Peyer's patch (tissue), 4 donors: ENCODE data around the gene ALKBH2. TPM values are rescaled to one million over a fixed set of nuclear protein-coding genes. Genes with fewer than 3 reads are reported as not detected.
A peak's percentile ranks its signal among the peaks of the same experiment; 100 is the strongest.

Experiments used
- DNase-seq, 3 donors: peaks; one replicate each; pipeline ENCODE4 v3.0.0-alpha.2; 2017 to 2019
- H3K27ac ChIP-seq, 4 donors: fragments of 200-600 bp; sonication (generic); one replicate each; pipeline ENCODE4 v1.5.1; 2016 to 2019
- H3K27me3 ChIP-seq, 2 donors: fragments of 200-600 bp; sonication (generic); one replicate each; pipeline ENCODE4 v1.5.1; 2019
- H3K36me3 ChIP-seq, 3 donors: fragments of 200-600 bp; sonication (generic); one replicate each; pipeline ENCODE4 v1.5.1; 2016 to 2019
- H3K4me1 ChIP-seq, 4 donors: fragments of 200-600 bp; sonication (generic); one replicate each; pipeline ENCODE4 v1.5.1; 2016 to 2019
- H3K4me3 ChIP-seq, 4 donors: fragments of 200-600 bp; sonication (generic); 1 replicate in 3 of 4; 2 replicates in 1 of 4; pipeline ENCODE4 v1.5.1; 2016 to 2019; ENCODE audit warnings: mild to moderate bottlenecking in 1 of 4
- H3K9me3 ChIP-seq, 4 donors: fragments of 200-600 bp; sonication (generic); one replicate each; pipeline ENCODE4 v1.5.1; 2016 to 2019; ENCODE audit warnings: mild to moderate bottlenecking in 1 of 4
- CTCF ChIP-seq, 6 experiments: fragments of 450-650 bp in 4 of 6; fragments of 200-600 bp in 2 of 6; sonication (generic) in 1 of 6; IDR thresholded peaks; one replicate each; pipeline ENCODE4 v1.5.1; 2017 to 2019; ENCODE audit warnings: antibody characterized with exemption in 6 of 6, mild to moderate bottlenecking in 3 of 6, moderate library complexity in 1 of 6
- POLR2A ChIP-seq, 2 donors: fragments of 450-650 bp; IDR thresholded peaks; one replicate each; pipeline ENCODE4 v1.5.1; 2017; ENCODE audit warnings: antibody characterized with exemption in 2 of 2, mild to moderate bottlenecking in 2 of 2, moderate library complexity in 2 of 2
- total RNA-seq, 4 donors: library from RNA; depleted of rRNA; stranded (reverse); fragments of >200 nt; gene quantifications; one replicate each; pipeline ENCODE4 v1.1.0, GENCODE V29; 2016

Gene ALKBH2
- total RNA-seq, 4 donors from 2014 or later: 5.2 to 26.4 (median 7.3) TPM

DNA sequence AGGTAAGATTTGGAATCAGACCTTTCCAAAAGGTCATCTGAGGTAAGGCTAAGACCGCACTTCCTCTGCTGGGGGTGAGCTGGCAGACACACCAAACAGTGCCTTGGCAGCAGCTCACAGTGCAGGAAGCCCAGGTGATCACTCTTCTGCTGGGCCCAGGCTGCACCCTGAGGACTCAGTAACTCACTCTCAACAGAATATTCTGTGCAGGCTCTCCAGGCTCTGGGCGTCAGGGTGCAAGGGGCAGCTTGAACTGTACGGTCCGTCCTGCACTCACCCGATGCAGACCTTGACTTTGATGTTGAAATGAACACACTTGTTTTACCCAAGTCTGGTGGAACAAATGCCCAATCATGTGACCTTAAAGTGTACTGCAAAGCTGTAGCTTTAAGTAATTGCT, 6.0 kb downstream of the ALKBH2 start:
- Histone ChIP-seq H3K36me3 (peaks cover 0 to 65% (median 3%) of the 10 kb centered on the region in 3 donors), H3K27ac (peak overlapping the region in 3 of 4 donors; percentile 18 to 66 (median 63))

GRCh38 chr12:109085590-109085989, 7.7 kb downstream of the ALKBH2 start:
- peak overlapping the region in 2 of 4 donors; percentile 63 to 66 for H3K27ac ChIP-seq
- H3K36me3 ChIP-seq: peaks cover 0 to 75% (median 3%) of the 10 kb centered on the region in 3 donors
- peaks cover 0 to 6% (median 1%) of the 10 kb centered on the region in 4 donors for H3K4me1 ChIP-seq
- no peaks in the 10 kb centered on the region for H3K9me3 ChIP-seq
- no peak overlapping the region for H3K4me3 ChIP-seq
- no peaks in the 10 kb centered on the region for H3K27me3 ChIP-seq
- no peak for TF ChIP-seq POLR2A (IDR thresholded peaks at IDR 0.05)
- DNase-seq: no peak

More for the DNA sequence above, 6.0 kb downstream of the ALKBH2 start:
- Histone ChIP-seq H3K27me3 (no peaks in the 10 kb centered on the region), H3K9me3 (no peaks in the 10 kb centered on the region), H3K4me3 (no peak overlapping the region), H3K4me1 (peaks cover 0 to 8% (median 1%) of the 10 kb centered on the region in 4 donors)
- DNase-seq: peak in 2 of 3 donors; percentile 68 to 78
- TF ChIP-seq CTCF (IDR thresholded peaks at IDR 0.05) (no peak), POLR2A (IDR thresholded peaks at IDR 0.05) (peak in 1 of 2 donors; percentile 36)

DNA sequence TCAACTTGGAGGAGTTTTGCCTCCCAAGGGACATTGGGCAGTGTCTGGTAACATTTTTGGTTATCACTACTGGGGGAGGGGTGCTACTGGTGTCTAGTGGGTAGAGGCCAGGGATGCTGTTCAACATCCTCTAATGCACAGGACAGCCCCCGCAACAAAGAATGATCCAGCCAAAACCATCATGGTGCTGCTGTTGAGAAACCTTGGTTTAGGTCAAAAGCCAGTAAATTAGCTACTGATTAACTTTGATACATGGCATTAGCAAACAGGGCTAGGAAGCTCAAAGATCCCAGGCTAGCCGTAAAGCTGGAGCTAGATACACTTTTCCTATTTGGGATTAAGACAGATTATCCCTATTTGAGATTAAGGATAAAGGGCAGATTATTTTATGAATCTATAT, 8.8 kb downstream of the ALKBH2 start:
- Histone ChIP-seq H3K27me3 (no peaks in the 10 kb centered on the region), H3K9me3 (no peaks in the 10 kb centered on the region), H3K27ac (no peak overlapping the region), H3K4me1 (peaks cover 0 to 6% (median 1%) of the 10 kb centered on the region in 4 donors), H3K4me3 (no peak overlapping the region), H3K36me3 (peaks cover 0 to 75% (median 3%) of the 10 kb centered on the region in 3 donors)
- no peak for TF ChIP-seq POLR2A (IDR thresholded peaks at IDR 0.05)
- TF ChIP-seq CTCF (IDR thresholded peaks at IDR 0.05): no peak
- no peak for DNase-seq

- Histone ChIP-seq H3K4me1 (peaks cover 0 to 6% (median 1%) of the 10 kb centered on the region in 4 donors), H3K9me3 (no peaks in the 10 kb centered on the region), H3K27ac (no peak overlapping the region), H3K4me3 (no peak overlapping the region), H3K36me3 (peaks cover 0 to 71% (median 3%) of the 10 kb centered on the region in 3 donors), H3K27me3 (no peaks in the 10 kb centered on the region)
- DNase-seq: no peak
- TF ChIP-seq POLR2A (IDR thresholded peaks at IDR 0.05): no peak
- no peak for TF ChIP-seq CTCF (IDR thresholded peaks at IDR 0.05)
Observed at GRCh38 chr12:109082751-109083150, 10.5 kb downstream of the ALKBH2 start.

GRCh38 chr12:109074866-109075265, 18.4 kb downstream of the ALKBH2 start:
- H3K4me3 ChIP-seq: no peak overlapping the region
- H3K4me1 ChIP-seq: no peaks in the 10 kb centered on the region
- no peaks in the 10 kb centered on the region for H3K9me3 ChIP-seq
- TF ChIP-seq CTCF (IDR thresholded peaks at IDR 0.05): no peak
- no peak for TF ChIP-seq POLR2A (IDR thresholded peaks at IDR 0.05)
- no peaks in the 10 kb centered on the region for H3K27me3 ChIP-seq
- DNase-seq: no peak
- no peak overlapping the region for H3K27ac ChIP-seq
- peaks cover 0 to 59% (median 0%) of the 10 kb centered on the region in 3 donors for H3K36me3 ChIP-seq

DNA sequence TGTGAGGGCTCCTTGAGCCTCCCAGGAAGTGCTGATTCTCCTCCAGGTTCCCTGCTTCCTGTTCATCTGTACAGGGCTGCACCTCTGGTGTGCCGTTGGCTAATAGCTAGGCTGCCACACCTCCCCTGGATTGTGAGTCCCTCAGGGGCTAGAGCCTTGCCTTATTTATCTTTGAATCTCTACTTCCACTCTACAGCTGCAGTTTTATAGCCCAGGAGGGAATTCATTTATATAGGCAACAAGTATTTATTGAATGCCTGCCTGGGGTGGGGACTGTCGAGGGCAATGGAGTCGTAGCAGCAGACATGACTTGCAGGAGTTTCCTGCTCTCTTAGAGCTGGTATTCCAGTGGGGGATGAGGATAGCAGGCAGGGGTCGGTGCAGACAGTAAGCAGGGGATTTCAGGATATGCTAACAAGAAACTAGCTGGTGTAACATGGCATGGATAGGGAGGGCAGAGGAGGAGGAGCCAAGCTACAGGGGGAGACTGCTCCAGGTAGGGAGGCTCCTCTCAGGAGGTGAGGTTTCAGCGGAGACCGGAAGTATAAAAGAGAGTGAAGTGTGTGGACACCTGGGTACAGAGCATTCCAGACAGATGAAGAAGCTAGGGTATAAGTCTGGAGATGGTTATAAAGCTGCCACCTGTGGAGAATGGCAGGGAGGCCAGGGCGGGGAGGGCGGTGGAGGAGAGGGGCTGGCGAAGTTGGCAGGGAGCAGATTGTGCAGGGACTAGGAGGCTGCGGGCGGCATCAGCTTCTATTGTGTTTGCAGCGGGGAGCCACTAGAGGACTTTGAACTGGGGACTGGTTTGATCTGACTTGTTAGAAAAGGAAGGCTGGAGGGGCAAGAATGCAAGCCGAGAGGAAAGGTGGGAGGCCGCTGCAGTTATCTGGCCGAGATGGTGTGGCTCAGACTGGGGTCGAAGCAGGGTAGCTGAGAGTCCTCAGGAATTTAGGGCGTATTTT, 23.7 kb downstream of the ALKBH2 start:
- peaks cover 0 to 52% (median 0%) of the 10 kb centered on the region in 3 donors for H3K36me3 ChIP-seq
- H3K4me3 ChIP-seq: peak overlapping the region in 2 of 4 donors; percentile 19 to 28

More for the DNA sequence above, 23.7 kb downstream of the ALKBH2 start:
- Histone ChIP-seq H3K9me3 (no peaks in the 10 kb centered on the region), H3K4me1 (peaks cover 0 to 22% (median 0%) of the 10 kb centered on the region in 4 donors), H3K27me3 (no peaks in the 10 kb centered on the region), H3K27ac (peak overlapping the region in 3 of 4 donors; percentile 67 to 87 (median 82))
- TF ChIP-seq CTCF (IDR thresholded peaks at IDR 0.05): peak in 1 of 6 experiments; percentile 2
- TF ChIP-seq POLR2A (IDR thresholded peaks at IDR 0.05): peak; percentile 16 to 31
- peak in 2 of 3 donors; percentile 78 to 80 for DNase-seq
